Lung (tissue), 12 donors: ENCODE data around the gene DLG2. TPM values are rescaled to one million over a fixed set of nuclear protein-coding genes. Genes with fewer than 3 reads are reported as not detected.
"Not testable (repeated sequence)": the region's sequence is repeated elsewhere in the genome, so short reads cannot be mapped to it uniquely, and the experiment has no call there.

Experiments used
- ATAC-seq: fragments of 200-7000 bp; cut with Tn5 transposase; one replicate; pipeline ENCODE4 v1.9.1; 2020; ENCODE audit warnings: moderate number of reproducible peaks; ENCODE audit not compliant: insufficient read depth, low FRiP score
- DNase-seq, 3 donors: peaks; one replicate each; pipeline ENCODE4 v3.0.0-alpha.2; 2013 to 2017
- H3K27ac ChIP-seq, 2 donors: one replicate each; pipeline ENCODE4 v1.5.1; 2013; ENCODE audit warnings: mild to moderate bottlenecking in 2 of 2, moderate library complexity in 2 of 2, control low read depth in 1 of 2, inconsistent platforms in 1 of 2, low read depth in 1 of 2, low read length in 1 of 2
- H3K27me3 ChIP-seq, 3 donors: one replicate each; pipeline ENCODE4 v1.5.1; 2013; ENCODE audit warnings: low read length in 2 of 3; ENCODE audit not compliant: control insufficient read depth in 3 of 3, insufficient read depth in 3 of 3
- H3K36me3 ChIP-seq, 4 donors: one replicate each; pipeline ENCODE4 v1.5.1; 2013; ENCODE audit warnings: low read length in 4 of 4, mild to moderate bottlenecking in 1 of 4, moderate library complexity in 1 of 4; ENCODE audit not compliant: control insufficient read depth in 4 of 4, insufficient read depth in 4 of 4
- H3K4me1 ChIP-seq, 5 donors: one replicate each; pipeline ENCODE4 v1.5.1; 2013; ENCODE audit warnings: low read length in 5 of 5, mild to moderate bottlenecking in 2 of 5, moderate library complexity in 1 of 5; ENCODE audit not compliant: control insufficient read depth in 5 of 5, insufficient read depth in 5 of 5
- H3K4me3 ChIP-seq: one replicate; pipeline ENCODE4 v1.5.1; 2013; ENCODE audit warnings: mild to moderate bottlenecking, control low read depth, moderate library complexity
- H3K9ac ChIP-seq, 2 donors: one replicate each; pipeline ENCODE4 v1.5.1; 2013; ENCODE audit warnings: low read length in 2 of 2, control low read depth in 1 of 2; ENCODE audit not compliant: insufficient read depth in 1 of 2
- H3K9me3 ChIP-seq, 4 donors: one replicate each; pipeline ENCODE4 v1.5.1; 2013; ENCODE audit warnings: low read length in 3 of 4, mild to moderate bottlenecking in 1 of 4, moderate library complexity in 1 of 4; ENCODE audit not compliant: control insufficient read depth in 4 of 4, insufficient read depth in 3 of 4
- WGBS, 2 donors: extraction: QIAGEN DNeasy Blood & Tissue Kit; methylation state at CpG; one replicate each; pipeline ENCODE4 v1.1.7; 2013; 5-methylcytosine and 5-hydroxymethylcytosine counted together
- polyA plus RNA-seq, 2 donors: library from polyadenylated mRNA; stranded (reverse); fragments of 200-250 nt; gene quantifications; one replicate each; pipeline ENCODE4 v1.2.1, GENCODE V29; 2013
- total RNA-seq, 2 donors: library from RNA; depleted of rRNA in 1 of 2; stranded (reverse); fragments of >200 nt in 1 of 2; gene quantifications; one replicate each; pipeline ENCODE4 v1.2.1, GENCODE V29; 2014 to 2021
- TF ChIP-seq, protein P1 (sequence below): IDR thresholded peaks from 2 replicates; pipeline ENCODE4 v1.5.1; 2012; ENCODE audit warnings: mild to moderate bottlenecking; ENCODE audit errors: control extremely low read depth, extremely low read depth
- donor health status: control.
- donor health status: control.
- donor health status: Bipolar disorder and iron deficiency.
- donor health status: healthy.
- donor health status: DM: yes; HTN: yes; CAD: no.

Gene DLG2
- total and polyA plus RNA-seq, 4 donors: 0.32 to 24.1 (median 5.4) TPM

DNA sequence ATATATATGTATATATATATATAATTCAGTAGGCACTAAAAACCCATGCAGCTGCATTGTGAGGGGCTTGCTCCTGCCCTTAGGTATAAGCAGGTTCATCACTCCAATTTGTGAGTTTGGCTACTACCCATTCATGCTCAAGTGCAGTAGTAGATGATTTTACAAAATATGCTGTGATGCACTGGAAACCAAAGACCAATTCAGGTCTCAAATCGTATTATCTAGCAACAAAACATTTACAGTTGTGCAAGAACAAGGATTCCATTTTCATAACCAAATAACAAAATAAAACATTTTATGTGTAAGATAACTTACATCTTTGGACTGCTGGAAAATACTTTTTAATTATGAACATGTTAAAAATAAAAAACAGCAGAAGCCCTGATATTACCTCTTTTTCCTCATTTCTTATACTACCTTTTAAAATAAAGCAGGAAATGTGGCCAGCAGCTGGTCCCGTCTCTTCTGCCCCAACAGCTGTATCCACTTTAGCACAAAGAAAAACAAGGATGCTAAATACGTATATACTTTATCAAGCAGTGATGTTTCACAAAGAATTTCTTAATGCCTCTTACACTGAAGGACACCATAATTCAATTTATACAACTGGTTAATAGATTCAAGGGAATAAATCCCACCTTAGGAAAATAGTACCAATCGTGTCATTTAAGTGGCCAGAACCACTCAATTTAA is 35.0 kb upstream of the DLG2 start:
- TF ChIP-seq, protein P1, sequence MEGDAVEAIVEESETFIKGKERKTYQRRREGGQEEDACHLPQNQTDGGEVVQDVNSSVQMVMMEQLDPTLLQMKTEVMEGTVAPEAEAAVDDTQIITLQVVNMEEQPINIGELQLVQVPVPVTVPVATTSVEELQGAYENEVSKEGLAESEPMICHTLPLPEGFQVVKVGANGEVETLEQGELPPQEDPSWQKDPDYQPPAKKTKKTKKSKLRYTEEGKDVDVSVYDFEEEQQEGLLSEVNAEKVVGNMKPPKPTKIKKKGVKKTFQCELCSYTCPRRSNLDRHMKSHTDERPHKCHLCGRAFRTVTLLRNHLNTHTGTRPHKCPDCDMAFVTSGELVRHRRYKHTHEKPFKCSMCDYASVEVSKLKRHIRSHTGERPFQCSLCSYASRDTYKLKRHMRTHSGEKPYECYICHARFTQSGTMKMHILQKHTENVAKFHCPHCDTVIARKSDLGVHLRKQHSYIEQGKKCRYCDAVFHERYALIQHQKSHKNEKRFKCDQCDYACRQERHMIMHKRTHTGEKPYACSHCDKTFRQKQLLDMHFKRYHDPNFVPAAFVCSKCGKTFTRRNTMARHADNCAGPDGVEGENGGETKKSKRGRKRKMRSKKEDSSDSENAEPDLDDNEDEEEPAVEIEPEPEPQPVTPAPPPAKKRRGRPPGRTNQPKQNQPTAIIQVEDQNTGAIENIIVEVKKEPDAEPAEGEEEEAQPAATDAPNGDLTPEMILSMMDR: no peak
- ATAC-seq: no peak
- Histone ChIP-seq H3K27me3 (no peaks in the 10 kb centered on the region), H3K27ac (no peak overlapping the region), H3K36me3 (peaks cover 1 to 21% (median 9%) of the 10 kb centered on the region in 4 donors), H3K4me3 (no peak overlapping the region), H3K9me3 (no peaks in the 10 kb centered on the region), H3K4me1 (peaks cover 0 to 31% (median 3%) of the 10 kb centered on the region in 5 donors), H3K9ac (peak overlapping the region in 1 of 2 donors; percentile 98)
- WGBS, 2 donors: 12 to 14% methylated on average over 4 of the region's 4 CpGs
- peak in 2 of 3 donors; percentile 34 to 46 for DNase-seq

DNA sequence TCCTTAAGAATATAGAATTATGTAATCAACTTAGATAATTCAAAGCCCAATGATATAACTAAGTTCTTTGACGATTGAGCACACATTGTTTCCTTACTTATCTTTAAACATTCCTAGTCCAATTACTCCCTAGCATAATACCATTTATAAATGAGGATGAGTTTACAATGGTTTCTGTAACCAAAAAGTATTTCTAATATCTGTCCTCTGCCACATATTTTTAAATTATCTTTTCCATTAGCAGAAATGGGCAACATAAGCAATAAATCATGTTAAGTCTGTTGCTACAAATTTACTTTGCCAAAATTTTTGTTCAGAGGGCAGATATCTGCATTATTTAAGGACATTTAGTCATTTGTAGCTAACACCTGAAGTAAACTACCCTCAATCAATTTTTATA is 31.0 kb upstream of the DLG2 start:
- WGBS, 2 donors: 49 to 74% methylated on average over 1 of the region's 1 CpG
- Histone ChIP-seq H3K27me3 (no peaks in the 10 kb centered on the region), H3K27ac (no peak overlapping the region), H3K4me3 (no peak overlapping the region), H3K9ac (no peak overlapping the region), H3K9me3 (no peaks in the 10 kb centered on the region), H3K36me3 (peaks cover 3 to 24% (median 4%) of the 10 kb centered on the region in 4 donors), H3K4me1 (peaks cover 0 to 27% (median 3%) of the 10 kb centered on the region in 5 donors)
- DNase-seq: no peak
- ATAC-seq: no peak
- TF ChIP-seq, protein P1: no peak

DNA sequence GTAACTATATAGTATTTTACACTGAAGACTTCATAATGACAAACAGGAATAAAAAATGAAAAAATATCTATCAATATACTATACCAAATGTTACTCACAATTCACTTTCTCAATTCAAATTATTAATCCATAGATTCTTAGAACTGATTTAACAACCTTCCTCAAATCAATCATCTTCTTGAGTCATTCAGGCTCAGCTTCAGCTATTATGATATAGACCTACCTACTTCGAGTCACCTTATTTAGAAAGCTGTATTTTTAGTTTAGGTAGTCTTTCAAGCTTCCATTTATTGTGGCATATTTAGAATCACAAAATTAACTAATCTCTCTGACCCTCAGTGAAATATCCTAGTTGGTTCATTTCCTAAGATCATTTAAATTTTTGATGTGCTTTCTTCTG is 29.6 kb upstream of the DLG2 start:
- H3K9me3 ChIP-seq: no peaks in the 10 kb centered on the region
- H3K27me3 ChIP-seq: no peaks in the 10 kb centered on the region
- DNase-seq: no peak
- no peak for ATAC-seq
- peaks cover 2 to 18% (median 3%) of the 10 kb centered on the region in 4 donors for H3K36me3 ChIP-seq
- no peak overlapping the region for H3K9ac ChIP-seq
- H3K4me3 ChIP-seq: no peak overlapping the region
- 94 to 95% methylated on average over 1 of the region's 1 CpG for WGBS, 2 donors
- TF ChIP-seq, protein P1: no peak
- peaks cover 0 to 21% (median 3%) of the 10 kb centered on the region in 5 donors for H3K4me1 ChIP-seq
- H3K27ac ChIP-seq: no peak overlapping the region

DNA sequence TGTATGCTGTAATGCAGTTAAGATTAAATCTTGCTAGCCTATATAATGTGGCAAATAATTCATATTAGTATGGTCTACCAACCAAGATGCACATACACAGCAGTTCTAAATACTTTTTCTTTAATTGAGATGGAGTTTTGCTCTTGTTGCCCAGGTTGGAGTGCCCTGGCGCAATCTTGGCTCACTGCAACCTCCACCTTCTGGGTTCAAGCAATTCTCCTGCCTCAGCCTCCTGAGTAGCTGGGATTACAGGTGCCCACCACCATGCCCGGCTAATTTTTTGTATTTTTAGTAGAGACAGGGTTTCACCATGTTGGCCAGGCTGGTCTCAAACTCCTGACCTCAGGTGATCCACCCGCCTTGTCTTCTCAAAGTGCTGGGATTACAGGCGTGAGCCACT is 27.2 kb upstream of the DLG2 start:
- not testable (repeated sequence) for H3K4me1 ChIP-seq, ATAC-seq, H3K9me3 ChIP-seq, H3K9ac ChIP-seq, H3K27me3 ChIP-seq, DNase-seq, H3K4me3 ChIP-seq, H3K27ac ChIP-seq
- WGBS, 2 donors: 85 to 93% methylated on average over 4 of the region's 4 CpGs
- peaks cover 2 to 22% (median 5%) of the 10 kb centered on the region in 4 donors for H3K36me3 ChIP-seq
